HG03108 (cell line): ENCODE measurements around the gene BTN1A1.
"Not testable (repeated sequence)": the region's sequence is repeated elsewhere in the genome, so short reads cannot be mapped to it uniquely, and the experiment has no call there.

Source experiments
- ATAC-seq: cut with Tn5 transposase; IDR thresholded peaks from one replicate; pipeline ENCODE4 v1.9.1; 2021; ENCODE audit warnings: moderate library complexity; ENCODE audit not compliant: unreplicated experiment

Gene BTN1A1

DNA sequence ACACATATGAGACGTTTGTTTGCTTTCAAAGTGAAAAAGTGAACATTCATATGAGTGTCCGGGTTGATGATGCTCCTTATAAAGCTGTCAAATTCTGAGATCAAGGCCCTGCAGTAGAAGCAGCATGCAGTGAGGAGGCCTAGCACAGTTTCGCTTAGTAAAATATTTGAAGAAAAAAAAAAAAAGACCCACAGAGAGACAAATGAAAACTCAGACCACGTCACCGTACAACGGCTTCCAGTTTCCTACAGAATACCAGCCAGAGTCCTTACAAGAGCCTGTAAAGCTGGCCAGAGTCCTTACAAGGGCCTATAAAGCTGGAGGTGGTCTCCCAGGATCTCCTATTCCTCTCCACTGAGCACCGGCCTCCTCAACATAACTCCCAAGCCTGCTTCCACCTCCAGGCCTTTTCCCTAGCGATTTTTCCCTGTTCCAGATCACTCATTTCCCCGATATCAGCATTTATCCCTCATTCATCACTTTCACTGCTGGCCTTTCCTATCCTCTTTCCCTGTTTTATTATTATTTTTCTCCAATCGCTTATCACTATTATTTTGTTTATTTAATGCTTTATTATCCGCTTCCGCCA lies 36.6 kb downstream of the BTN1A1 start:
- ATAC-seq: peak; percentile 27

DNA sequence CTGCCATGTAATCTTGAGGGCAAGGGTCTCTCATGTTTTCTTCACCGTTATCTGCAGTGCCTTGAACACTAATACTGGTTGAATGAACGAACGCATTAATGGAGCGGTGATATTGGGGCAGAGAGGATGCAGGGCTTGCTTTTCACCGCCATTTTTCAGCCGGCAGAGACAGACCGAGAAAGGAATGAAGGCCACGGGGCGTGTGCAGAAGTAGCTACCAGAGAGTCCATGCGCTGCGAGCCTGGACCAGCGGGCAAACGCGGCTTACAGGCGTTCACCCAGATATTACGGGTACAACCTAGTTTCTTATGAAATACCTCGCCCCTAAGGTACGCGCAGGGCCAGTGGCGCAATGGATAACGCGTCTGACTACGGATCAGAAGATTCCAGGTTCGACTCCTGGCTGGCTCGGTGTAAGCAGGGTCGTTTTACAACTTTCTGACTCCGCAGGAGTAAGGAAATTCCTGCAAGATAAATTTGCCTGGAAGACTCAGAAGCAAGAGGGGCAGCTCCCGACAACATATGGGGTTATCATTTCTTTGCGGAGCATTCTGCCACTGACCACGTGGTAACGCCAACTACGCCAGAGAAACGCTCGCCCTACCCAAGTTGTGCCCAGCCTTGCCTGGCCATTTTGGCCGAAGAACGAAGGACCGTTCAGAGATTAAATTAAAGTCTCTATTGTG lies 37.2 kb downstream of the BTN1A1 start:
- ATAC-seq: peak; percentile 39

GRCh38 chr6:26537846-26538571 lies 37.9 kb downstream of the BTN1A1 start, which contains the start of gene HMGN4:
TSS of gene HMGN4 (plus strand) at chr6:26538366. CDS start at chr6:26545207, 6,841 bp downstream.
- peak; percentile 47 for ATAC-seq

GRCh38 chr6:26538572-26538902 lies 38.4 kb downstream of the BTN1A1 start:
- ATAC-seq: no peak

DNA sequence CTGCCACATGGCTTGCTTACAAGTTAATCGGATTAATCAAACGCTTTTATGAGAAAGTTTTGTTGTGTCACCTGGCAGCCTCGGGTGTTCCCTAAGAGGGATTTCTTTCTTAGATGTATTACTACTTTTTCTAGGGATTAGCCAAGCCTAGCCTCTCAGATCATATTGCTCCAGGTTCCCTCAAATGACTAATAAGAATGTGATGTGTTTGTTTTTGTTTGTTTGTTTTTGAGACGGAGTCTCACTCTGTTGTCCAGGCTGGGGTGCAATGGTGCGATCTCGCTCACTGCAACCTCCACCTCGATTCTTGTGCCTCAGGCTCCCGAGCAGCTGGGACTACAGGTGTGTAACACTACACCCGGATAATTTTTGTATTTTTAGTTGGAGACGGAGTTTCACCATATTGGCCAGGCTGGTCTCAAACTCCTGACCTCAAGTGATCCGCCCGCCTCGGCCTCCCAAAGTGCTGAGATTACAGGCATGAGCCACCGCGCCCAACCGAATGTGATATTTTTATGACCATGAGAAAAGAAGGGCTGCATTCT lies 39.0 kb downstream of the BTN1A1 start:
- ATAC-seq: no peak

- no peak for ATAC-seq
These were observed 41.5 kb downstream of the BTN1A1 start for GRCh38 chr6:26541579-26541978.

DNA sequence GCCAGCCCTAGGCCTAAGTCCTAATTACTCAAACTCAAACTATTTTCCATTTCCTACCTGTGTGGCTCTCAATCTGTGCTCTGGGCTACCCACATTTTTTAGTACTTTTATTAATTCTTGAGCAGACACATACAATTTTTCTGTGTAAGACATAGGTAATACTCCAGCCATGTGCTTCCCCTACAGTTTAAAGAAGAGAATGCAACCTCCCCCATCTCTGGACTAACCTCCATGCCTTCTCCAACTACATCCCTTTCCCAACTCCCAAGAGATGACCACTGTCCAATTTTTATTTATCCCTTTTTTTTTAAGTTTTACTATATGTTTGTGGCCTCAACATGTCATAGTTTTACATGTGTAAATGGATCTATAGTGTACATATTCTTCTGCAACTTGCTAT lies 43.9 kb downstream of the BTN1A1 start:
- no peak for ATAC-seq

DNA sequence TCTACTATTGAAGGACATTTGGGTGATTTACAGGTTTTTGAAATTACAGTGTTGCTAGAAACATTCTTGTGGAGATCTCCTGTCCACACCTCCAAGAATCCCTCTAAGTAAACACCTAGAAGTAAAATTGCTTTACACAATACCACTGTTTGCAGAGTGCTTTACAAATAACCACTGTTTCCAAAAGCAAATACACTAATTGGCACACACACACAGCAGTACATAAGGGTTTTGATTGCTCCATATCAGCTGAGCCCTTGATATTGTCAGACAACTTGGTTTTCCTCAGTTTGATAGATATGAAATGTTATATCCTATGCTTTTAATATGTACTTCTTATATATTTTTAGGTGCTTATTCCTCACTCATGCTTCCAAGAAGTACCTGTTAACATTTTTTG lies 44.4 kb downstream of the BTN1A1 start:
- no peak for ATAC-seq

- ATAC-seq: no peak
These were observed 45.5 kb downstream of the BTN1A1 start for GRCh38 chr6:26545627-26546026.

GRCh38 chr6:26547363-26547762 lies 47.3 kb downstream of the BTN1A1 start:
- ATAC-seq: not testable (repeated sequence)

DNA sequence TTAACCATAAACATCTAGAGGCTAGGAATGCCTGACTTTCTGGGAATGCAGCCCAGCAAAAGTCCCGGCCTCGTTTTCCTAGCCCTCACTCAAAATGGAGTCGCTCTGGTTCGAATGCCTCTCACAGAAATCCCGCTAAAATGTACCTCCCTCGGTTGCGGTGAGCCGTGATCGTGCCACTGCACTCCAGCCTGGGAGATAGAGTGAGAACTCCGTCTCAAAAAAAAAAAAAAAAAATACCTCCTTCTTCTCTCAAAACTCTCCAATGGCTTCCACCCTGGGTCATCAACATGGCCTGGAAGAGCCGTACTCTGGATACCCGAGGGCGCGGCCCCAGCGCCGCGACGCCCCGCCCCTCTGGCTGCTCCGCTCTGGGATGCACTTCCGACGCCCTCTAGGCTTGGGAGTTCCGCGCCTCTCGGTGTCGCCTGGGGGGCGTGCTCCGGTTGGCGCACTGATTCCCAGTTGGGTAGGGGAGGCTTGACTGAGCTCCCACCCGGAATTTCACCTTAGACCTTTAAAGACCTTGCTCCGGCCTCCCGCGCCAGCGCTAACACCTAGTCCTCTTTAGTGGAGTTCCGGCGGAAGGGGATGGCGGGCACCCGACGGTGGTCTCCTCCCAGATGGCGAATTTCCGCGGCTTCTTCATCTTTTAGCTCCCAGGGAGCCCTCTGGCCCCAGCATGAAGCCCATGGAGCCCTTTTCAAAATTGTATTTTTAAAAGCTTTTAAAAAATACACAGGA lies 50.3 kb downstream of the BTN1A1 start:
- ATAC-seq: no peak

- ATAC-seq: no peak
These were observed 52.1 kb downstream of the BTN1A1 start for GRCh38 chr6:26552205-26552604.

DNA sequence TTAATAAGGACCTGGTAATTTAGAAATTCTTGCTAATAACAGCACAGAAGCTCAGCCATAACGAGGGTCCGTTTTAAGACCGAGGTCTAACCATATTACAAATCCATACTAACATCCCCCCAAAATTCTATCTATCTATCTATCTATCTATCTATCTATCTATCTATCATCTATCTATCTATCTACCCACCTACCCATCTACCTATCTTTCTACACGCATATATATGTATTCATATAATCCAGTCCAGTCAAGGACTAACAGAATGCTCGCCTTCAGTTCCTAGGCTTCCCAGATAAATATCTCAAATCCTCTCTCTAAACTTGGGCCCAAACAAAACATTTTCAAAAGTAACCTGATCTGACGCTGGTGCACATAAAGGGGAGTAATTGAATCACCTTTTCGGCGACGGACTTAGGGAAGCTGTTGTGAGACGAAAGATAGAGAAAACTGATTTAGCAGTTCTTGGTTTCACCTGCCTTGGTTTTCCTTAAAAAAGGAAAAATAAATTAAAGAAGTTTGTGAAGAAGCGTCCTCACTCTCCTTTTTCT lies 52.6 kb downstream of the BTN1A1 start:
- ATAC-seq: no peak

- ATAC-seq: peak; percentile 32
These were observed 53.1 kb downstream of the BTN1A1 start for GRCh38 chr6:26553264-26553634.

GRCh38 chr6:26553635-26554446 lies 53.7 kb downstream of the BTN1A1 start:
- peak; percentile 29 for ATAC-seq

DNA sequence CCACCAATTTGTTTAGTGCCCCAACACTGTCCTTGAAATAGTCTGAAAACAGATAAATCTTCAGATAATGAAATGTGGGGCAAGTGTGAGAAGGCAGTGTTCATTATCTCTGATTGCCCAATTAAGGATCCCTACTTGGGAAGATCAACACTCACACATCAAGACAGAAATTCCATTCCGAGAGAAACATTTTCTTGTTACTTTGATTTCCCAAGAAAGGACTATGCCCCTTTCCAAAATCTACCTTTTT lies 54.3 kb downstream of the BTN1A1 start:
- no peak for ATAC-seq

GRCh38 chr6:26554697-26555504 lies 54.8 kb downstream of the BTN1A1 start:
- no peak for ATAC-seq

GRCh38 chr6:26555505-26556262 lies 55.6 kb downstream of the BTN1A1 start:
- no peak for ATAC-seq
